SK-N-SH (cell line): Measurements from ENCODE around the gene ORC1. TPM values are rescaled to one million over a fixed set of nuclear protein-coding genes. Genes with fewer than 3 reads are reported as not detected.

Experiments used
- CTCF ChIA-PET: fragments of 300-600, 350-600 bp; formaldehyde crosslinking; extraction: SDS; loops from one replicate; lab custom pipeline; 2021; lab: Yijun Ruan, JAX
- POLR2A ChIA-PET: fragments of 350-600 bp; sonication (Branson Sonifier 250); formaldehyde crosslinking; extraction: SDS; loops from one replicate; lab custom pipeline; 2020; ENCODE audit warnings: antibody characterized with exemption, inconsistent platforms; lab: Yijun Ruan, JAX
- DNase-seq: peaks from one replicate; pipeline ENCODE4 v3.0.0; 2012
- H2AFZ ChIP-seq: fragments of 200-600 bp; sonication (generic); 2 replicates; pipeline ENCODE4 v1.8.1; 2016; ENCODE audit warnings: antibody characterized with exemption, mild to moderate bottlenecking, low read depth
- H3F3A ChIP-seq: fragments of 200-600 bp; sonication (generic); replicated peaks from 2 replicates; pipeline ENCODE3; 2016; ENCODE audit warnings: antibody characterized with exemption, mild to moderate bottlenecking; ENCODE audit not compliant: insufficient read depth
- H3K27ac ChIP-seq, 2 experiments: fragments of 200-500 bp in 1 of 2; fragments of 200-600 bp in 1 of 2; sonication (Bioruptor generic) in 1 of 2; sonication (generic), shearing (Covaris generic) in 1 of 2; 2 replicates each; pipeline versions ENCODE4 v1.5.1 to v1.6.1; 2014 to 2016; ENCODE audit warnings: low read depth in 2 of 2, inconsistent platforms in 1 of 2, low read length in 1 of 2, mild to moderate bottlenecking in 1 of 2, mixed read lengths in 1 of 2
- H3K27me3 ChIP-seq: fragments of 200-600 bp; sonication (generic), shearing (Covaris generic); 2 replicates; pipeline ENCODE4 v1.6.1; 2016; ENCODE audit warnings: mixed run types; ENCODE audit not compliant: insufficient read depth
- H3K36me3 ChIP-seq, 2 experiments: fragments of 200-500 bp in 1 of 2; fragments of 200-600 bp in 1 of 2; sonication (Bioruptor generic) in 1 of 2; sonication (generic) in 1 of 2; replicated peaks in 1 of 2; 2 replicates each; pipeline versions ENCODE3 to v1.5.1; 2014 to 2016; ENCODE audit warnings: low read length in 1 of 2, mild to moderate bottlenecking in 1 of 2; ENCODE audit not compliant: insufficient read depth in 2 of 2, control insufficient read depth in 1 of 2
- H3K4me1 ChIP-seq, 2 experiments: fragments of 200-500 bp in 1 of 2; fragments of 200-600 bp in 1 of 2; sonication (Bioruptor generic) in 1 of 2; sonication (generic), shearing (Covaris generic) in 1 of 2; 2 replicates each; pipeline versions ENCODE4 v1.5.1 to v1.6.1; 2014 to 2016; ENCODE audit warnings: low read depth in 1 of 2, low read length in 1 of 2, mixed run types in 1 of 2; ENCODE audit not compliant: insufficient read depth in 2 of 2, control insufficient read depth in 1 of 2
- H3K4me2 ChIP-seq: fragments of 200-600 bp; sonication (generic), shearing (Covaris generic); 2 replicates; pipeline ENCODE4 v1.6.1; 2017; ENCODE audit warnings: mixed run types
- H3K4me3 ChIP-seq, 2 experiments: fragments of 200-500 bp in 1 of 2; fragments of 200-600 bp in 1 of 2; sonication (Bioruptor generic) in 1 of 2; sonication (generic), shearing (Covaris generic) in 1 of 2; 2 replicates each; pipeline versions ENCODE4 v1.5.1 to v1.8.1; 2014 to 2016; ENCODE audit warnings: low read depth in 2 of 2, inconsistent platforms in 1 of 2, low read length in 1 of 2, mild to moderate bottlenecking in 1 of 2, mixed read lengths in 1 of 2, moderate library complexity in 1 of 2
- H3K79me2 ChIP-seq: fragments of 200-600 bp; sonication (generic); 2 replicates; pipeline ENCODE4 v1.8.1; 2017; ENCODE audit warnings: mild to moderate bottlenecking; ENCODE audit not compliant: insufficient read depth
- H3K9ac ChIP-seq: fragments of 200-600 bp; sonication (generic); 2 replicates; pipeline ENCODE4 v1.6.1; 2017; ENCODE audit warnings: mixed run types
- H3K9me2 ChIP-seq: fragments of 200-600 bp; sonication (generic); 2 replicates; pipeline ENCODE4 v1.6.1; 2017; ENCODE audit warnings: mixed run types
- H3K9me3 ChIP-seq: fragments of 200-600 bp; sonication (generic); 2 replicates; pipeline ENCODE4 v1.6.1; 2017; ENCODE audit warnings: mixed run types, mild to moderate bottlenecking, moderate library complexity
- H4K20me1 ChIP-seq: fragments of 200-600 bp; sonication (generic); 2 replicates; pipeline ENCODE4 v1.6.1; 2017; ENCODE audit warnings: mild to moderate bottlenecking, mixed run types; ENCODE audit not compliant: insufficient read depth
- CHD2 ChIP-seq: fragments of 150-350 bp; IDR thresholded peaks from 2 replicates; pipeline ENCODE4 v1.6.1; 2018; ENCODE audit warnings: low read length; ENCODE audit not compliant: partially characterized antibody
- ELF1 ChIP-seq: IDR thresholded peaks from 2 replicates; pipeline ENCODE4 v1.4.0; 2012
- FOXJ3 ChIP-seq: sonication (generic); formaldehyde crosslinking; IDR thresholded peaks from 2 replicates; pipeline ENCODE4 v1.5.1; 2020; ENCODE audit warnings: mild to moderate bottlenecking, missing genetic modification reagents
- FOXM1 ChIP-seq: IDR thresholded peaks from 2 replicates; pipeline ENCODE4 v1.4.0; 2012; ENCODE audit warnings: low read depth, mild to moderate bottlenecking
- MEF2A ChIP-seq: IDR thresholded peaks from 2 replicates; pipeline ENCODE4 v1.4.0; 2012; ENCODE audit warnings: low read depth, borderline replicate concordance
- MXI1 ChIP-seq: IDR thresholded peaks from 2 replicates; pipeline ENCODE4 v1.6.1; 2012; ENCODE audit warnings: mild to moderate bottlenecking, low read depth, low read length, improper control_type of control experiment
- POLR2AphosphoS5 ChIP-seq: IDR thresholded peaks from 2 replicates; pipeline ENCODE4 v1.6.1; 2012; ENCODE audit warnings: low read depth, low read length
- RAD21 ChIP-seq: IDR thresholded peaks from 2 replicates; pipeline ENCODE4 v1.6.1; 2012; ENCODE audit warnings: mild to moderate bottlenecking, low read length
- RFX5 ChIP-seq: IDR thresholded peaks from 2 replicates; pipeline ENCODE4 v1.6.1; 2012; ENCODE audit warnings: mild to moderate bottlenecking, improper control_type of control experiment, low read length
- SIN3A ChIP-seq: IDR thresholded peaks from 2 replicates; pipeline ENCODE4 v1.6.1; 2012; ENCODE audit warnings: low read depth, mild to moderate bottlenecking, low read length, moderate library complexity, borderline replicate concordance
- SMC3 ChIP-seq: IDR thresholded peaks from 2 replicates; pipeline ENCODE4 v1.6.1; 2012; ENCODE audit warnings: low read depth, low read length, improper control_type of control experiment
- YY1 ChIP-seq: IDR thresholded peaks from 2 replicates; pipeline ENCODE4 v1.4.0; 2012; ENCODE audit warnings: low read depth, mild to moderate bottlenecking
- WGBS: methylation state at CpG from one replicate; pipeline ENCODE4 v1.1.6; 2017; ENCODE audit warnings: low lambda C conversion rate; 5-methylcytosine and 5-hydroxymethylcytosine counted together
- polyA plus RNA-seq, 3 experiments: library from polyadenylated mRNA; depleted of rRNA; stranded (reverse); fragments of >200 nt; gene quantifications; 2 replicates each; pipeline ENCODE4 v1.2.3, GENCODE V29; 2012
- TF ChIP-seq, protein P1 (sequence below): fragments of 200-600 bp; sonication (generic); IDR thresholded peaks from 2 replicates; pipeline ENCODE4 v1.6.1; 2017; ENCODE audit warnings: antibody characterized with exemption, mild to moderate bottlenecking, moderate library complexity
- TF ChIP-seq, protein P2 (sequence below): IDR thresholded peaks from 2 replicates; pipeline ENCODE4; 2012
- TF ChIP-seq, protein P3 (sequence below): fragments of 150-350 bp; IDR thresholded peaks from 2 replicates; pipeline ENCODE4 v1.6.1; 2016; ENCODE audit warnings: mild to moderate bottlenecking, low read depth, low read length
- TF ChIP-seq, protein P4 (sequence below): fragments of 150-350 bp; IDR thresholded peaks from 2 replicates; pipeline ENCODE4 v1.6.1; 2017; ENCODE audit warnings: antibody characterized with exemption, low read length, low read depth, borderline replicate concordance

ORC1 gene
- polyA plus RNA-seq, 1 of the 3 experiments (the other 2 are of a cell fraction), result 5.2 TPM

DNA sequence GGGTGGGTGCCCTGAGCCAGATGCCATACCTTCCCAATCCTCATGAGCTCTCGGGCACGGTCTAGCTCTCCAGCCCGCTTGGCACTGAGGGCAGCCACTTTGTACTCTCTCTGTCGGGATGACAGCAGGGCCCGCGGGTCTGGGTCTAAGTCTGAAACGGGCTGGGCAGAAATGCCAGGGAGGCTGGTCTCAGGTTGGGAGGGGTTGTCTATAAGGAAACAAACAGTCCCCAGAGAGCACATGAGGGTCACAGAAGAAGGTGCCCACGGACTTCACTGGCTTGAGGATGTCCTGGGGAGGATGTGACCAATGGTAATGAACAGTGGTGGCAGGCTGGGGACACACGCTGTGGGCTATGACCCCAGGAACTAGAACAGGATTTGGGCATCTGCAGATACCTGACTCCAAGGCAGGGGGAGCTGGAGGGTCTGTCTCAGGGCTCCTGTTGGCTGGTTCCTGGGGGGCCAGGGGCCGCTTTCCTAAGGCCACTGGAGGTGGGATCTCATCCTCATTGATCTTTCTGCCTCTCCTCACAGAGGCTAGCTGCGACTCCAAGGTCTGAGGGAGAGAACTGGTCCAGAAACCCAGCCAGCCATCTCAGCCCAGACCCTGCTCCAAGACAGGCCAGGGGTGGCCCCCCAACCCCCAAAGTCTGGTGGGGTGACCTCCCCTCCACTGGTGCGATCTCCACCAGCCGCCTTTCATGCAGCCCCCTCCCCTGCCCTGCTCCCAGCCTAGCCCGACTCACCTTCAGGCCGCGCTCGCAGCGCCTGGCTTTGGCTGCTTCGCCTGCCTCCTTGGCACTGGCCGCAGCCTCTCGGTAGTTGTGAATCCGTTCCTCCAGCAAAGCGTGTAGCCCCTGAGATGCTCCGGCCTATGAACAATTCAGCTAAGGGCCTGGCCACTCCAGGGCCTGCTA, 44.3 kb downstream of the ORC1 start:
- Histone ChIP-seq H3K9me2 (no peaks in the 10 kb centered on the region), H3K27me3 (no peaks in the 10 kb centered on the region), H3K79me2 (peaks cover 34% of the 10 kb centered on the region), H3K4me3 (no peak overlapping the region), H3K36me3 (peaks cover 16 to 82% of the 10 kb centered on the region in 2 experiments), H4K20me1 (peaks cover 6% of the 10 kb centered on the region; the same call in 1 of the 2 replicates), H3F3A (no peaks in the 10 kb centered on the region)
- peak; percentile 38 for DNase-seq
- 97% methylated on average over 22 of the region's 24 CpGs for WGBS
- TF ChIP-seq, protein P1, sequence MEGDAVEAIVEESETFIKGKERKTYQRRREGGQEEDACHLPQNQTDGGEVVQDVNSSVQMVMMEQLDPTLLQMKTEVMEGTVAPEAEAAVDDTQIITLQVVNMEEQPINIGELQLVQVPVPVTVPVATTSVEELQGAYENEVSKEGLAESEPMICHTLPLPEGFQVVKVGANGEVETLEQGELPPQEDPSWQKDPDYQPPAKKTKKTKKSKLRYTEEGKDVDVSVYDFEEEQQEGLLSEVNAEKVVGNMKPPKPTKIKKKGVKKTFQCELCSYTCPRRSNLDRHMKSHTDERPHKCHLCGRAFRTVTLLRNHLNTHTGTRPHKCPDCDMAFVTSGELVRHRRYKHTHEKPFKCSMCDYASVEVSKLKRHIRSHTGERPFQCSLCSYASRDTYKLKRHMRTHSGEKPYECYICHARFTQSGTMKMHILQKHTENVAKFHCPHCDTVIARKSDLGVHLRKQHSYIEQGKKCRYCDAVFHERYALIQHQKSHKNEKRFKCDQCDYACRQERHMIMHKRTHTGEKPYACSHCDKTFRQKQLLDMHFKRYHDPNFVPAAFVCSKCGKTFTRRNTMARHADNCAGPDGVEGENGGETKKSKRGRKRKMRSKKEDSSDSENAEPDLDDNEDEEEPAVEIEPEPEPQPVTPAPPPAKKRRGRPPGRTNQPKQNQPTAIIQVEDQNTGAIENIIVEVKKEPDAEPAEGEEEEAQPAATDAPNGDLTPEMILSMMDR, result 0 out of 2 replicates have a peak, but pooled peaks have one; percentile 8
- TF ChIP-seq RFX5, result no peak
- no peak for TF ChIP-seq FOXM1
- TF ChIP-seq YY1, result no peak
- TF ChIP-seq, protein P2, sequence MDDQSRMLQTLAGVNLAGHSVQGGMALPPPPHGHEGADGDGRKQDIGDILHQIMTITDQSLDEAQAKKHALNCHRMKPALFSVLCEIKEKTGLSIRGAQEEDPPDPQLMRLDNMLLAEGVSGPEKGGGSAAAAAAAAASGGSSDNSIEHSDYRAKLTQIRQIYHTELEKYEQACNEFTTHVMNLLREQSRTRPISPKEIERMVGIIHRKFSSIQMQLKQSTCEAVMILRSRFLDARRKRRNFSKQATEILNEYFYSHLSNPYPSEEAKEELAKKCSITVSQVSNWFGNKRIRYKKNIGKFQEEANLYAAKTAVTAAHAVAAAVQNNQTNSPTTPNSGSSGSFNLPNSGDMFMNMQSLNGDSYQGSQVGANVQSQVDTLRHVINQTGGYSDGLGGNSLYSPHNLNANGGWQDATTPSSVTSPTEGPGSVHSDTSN, result no peak
- TF ChIP-seq, protein P3, sequence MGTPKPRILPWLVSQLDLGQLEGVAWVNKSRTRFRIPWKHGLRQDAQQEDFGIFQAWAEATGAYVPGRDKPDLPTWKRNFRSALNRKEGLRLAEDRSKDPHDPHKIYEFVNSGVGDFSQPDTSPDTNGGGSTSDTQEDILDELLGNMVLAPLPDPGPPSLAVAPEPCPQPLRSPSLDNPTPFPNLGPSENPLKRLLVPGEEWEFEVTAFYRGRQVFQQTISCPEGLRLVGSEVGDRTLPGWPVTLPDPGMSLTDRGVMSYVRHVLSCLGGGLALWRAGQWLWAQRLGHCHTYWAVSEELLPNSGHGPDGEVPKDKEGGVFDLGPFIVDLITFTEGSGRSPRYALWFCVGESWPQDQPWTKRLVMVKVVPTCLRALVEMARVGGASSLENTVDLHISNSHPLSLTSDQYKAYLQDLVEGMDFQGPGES, result no peak
- TF ChIP-seq CHD2, result no peak
- TF ChIP-seq POLR2AphosphoS5, result no peak
- TF ChIP-seq, all 33 proteins: peak for 1
- Histone ChIP-seq H3K4me2 (no peak overlapping the region), H3K9me3 (no peaks in the 10 kb centered on the region), H3K9ac (no peak overlapping the region), H3K4me1 (peaks cover 0 to 9% of the 10 kb centered on the region in 2 experiments; a peak in 3 of 4 replicates), H2AFZ (no peak overlapping the region), H3K27ac (no peak overlapping the region)
- ChIA-PET CTCF (interaction anchor here (2.4 to 2.7 kb wide), 2 partner anchors 9 to 11 kb away, joined by 9 to 12 read pairs; no protein-coding TSS in a partner anchor), POLR2A (interaction anchor here (0.8 kb wide), 1 partner anchor 9 kb away, joined by 3 read pairs; no protein-coding TSS in a partner anchor)

DNA sequence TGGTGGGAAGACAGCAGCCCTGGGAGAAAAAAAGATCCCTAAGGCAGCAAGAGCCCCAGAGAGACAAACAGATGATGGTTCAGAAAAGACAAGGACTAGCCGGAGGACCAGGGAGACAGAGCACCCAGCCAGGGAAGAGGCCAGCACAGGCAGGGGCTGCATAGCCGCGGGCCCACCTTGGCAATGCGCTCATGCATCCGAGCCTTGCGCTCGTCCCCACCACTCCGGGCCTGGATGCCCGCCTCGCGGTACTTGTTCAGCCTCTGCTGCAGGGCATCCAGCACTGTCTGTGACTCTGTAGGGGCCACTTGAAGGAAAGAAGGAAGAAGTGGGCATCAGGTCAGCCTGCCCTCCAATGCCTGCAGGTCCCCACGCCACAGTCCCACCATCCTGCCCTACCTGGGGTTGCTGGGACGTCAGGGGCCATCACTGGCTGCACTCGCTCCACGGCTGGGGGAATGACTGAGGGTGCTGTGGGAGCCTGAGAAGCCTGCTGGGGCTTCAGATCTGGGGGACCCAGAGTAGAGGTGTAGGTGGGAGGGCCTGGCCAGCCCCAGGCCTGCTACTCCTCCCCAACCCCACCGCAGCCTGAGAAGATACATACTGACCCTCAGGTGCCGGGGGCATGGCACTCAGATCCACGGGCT, 45.2 kb downstream of the ORC1 start:
- Histone ChIP-seq H3K9me2 (no peaks in the 10 kb centered on the region), H3F3A (no peaks in the 10 kb centered on the region), H3K9ac (no peak overlapping the region), H3K9me3 (no peaks in the 10 kb centered on the region), H3K27ac (no peak overlapping the region), H3K4me3 (no peak overlapping the region), H3K4me1 (no peaks in the 10 kb centered on the region; a peak in 1 of 4 replicates), H3K79me2 (peaks cover 25% of the 10 kb centered on the region), H2AFZ (no peak overlapping the region), H4K20me1 (no peaks in the 10 kb centered on the region), H3K27me3 (no peaks in the 10 kb centered on the region), H3K4me2 (no peak overlapping the region), H3K36me3 (peaks cover 20 to 89% of the 10 kb centered on the region in 2 experiments)
- WGBS, result 94% methylated on average over 11 of the region's 18 CpGs
- ChIA-PET POLR2A (interaction anchor here (0.8 kb wide), 1 partner anchor 8 kb away, joined by 3 read pairs; no protein-coding TSS in a partner anchor), CTCF (interaction anchor here (2.4 kb wide), 1 partner anchor 8 kb away, joined by 9 read pairs; no protein-coding TSS in a partner anchor)
- no peak for DNase-seq
- TF ChIP-seq SIN3A, result no peak
- TF ChIP-seq, protein P3, result no peak
- TF ChIP-seq SMC3, result no peak
- no peak for TF ChIP-seq ELF1
- no peak for TF ChIP-seq RAD21
- TF ChIP-seq, protein P4, sequence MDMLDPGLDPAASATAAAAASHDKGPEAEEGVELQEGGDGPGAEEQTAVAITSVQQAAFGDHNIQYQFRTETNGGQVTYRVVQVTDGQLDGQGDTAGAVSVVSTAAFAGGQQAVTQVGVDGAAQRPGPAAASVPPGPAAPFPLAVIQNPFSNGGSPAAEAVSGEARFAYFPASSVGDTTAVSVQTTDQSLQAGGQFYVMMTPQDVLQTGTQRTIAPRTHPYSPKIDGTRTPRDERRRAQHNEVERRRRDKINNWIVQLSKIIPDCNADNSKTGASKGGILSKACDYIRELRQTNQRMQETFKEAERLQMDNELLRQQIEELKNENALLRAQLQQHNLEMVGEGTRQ, result no peak
- no peak for TF ChIP-seq FOXJ3 (CRISPR knock-in tag)
- no peak for TF ChIP-seq CHD2
- TF ChIP-seq, protein P2, result no peak
- no peak for TF ChIP-seq MXI1
- TF ChIP-seq MEF2A, result no peak
